HG03108 (cell line): ENCODE data around the gene PLXNB3.

Source experiments
- ATAC-seq: cut with Tn5 transposase; IDR thresholded peaks from one replicate; pipeline ENCODE4 v1.9.1; 2021; ENCODE audit warnings: moderate library complexity; ENCODE audit not compliant: unreplicated experiment

The PLXNB3 gene

DNA sequence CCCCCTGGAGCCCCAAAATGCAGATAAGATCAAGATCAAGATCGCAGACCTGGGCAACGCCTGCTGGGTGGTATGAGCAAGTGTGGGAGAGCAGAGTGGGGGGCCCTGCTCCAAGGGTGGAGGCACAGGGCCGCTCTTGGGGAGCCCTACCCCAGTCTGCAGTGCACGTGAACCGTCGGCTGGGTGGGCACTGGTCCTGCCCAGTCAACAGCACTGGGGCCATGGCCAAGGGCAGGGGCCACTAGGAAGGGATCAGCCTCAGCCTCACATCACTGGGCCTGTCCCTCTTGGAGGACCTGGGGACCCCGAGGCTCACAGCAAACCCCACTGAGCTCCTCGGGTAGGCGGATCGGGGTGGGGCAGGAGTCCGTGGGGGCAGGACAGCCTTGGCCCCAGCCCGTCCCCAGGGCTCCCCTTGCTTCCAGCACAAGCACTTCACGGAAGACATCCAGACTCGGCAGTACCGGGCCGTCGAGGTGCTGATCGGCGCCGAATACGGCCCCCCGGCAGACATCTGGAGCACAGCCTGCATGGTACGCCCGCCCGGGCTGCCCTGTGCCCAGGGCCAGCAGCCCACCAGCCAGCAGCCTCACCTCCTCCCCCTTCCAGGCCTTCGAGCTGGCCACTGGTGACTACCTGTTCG is 20.4 kb downstream of the PLXNB3 start:
- no peak for ATAC-seq

GRCh38 chrX:153786669-153787068 is 22.6 kb downstream of the PLXNB3 start:
- ATAC-seq = no peak

DNA sequence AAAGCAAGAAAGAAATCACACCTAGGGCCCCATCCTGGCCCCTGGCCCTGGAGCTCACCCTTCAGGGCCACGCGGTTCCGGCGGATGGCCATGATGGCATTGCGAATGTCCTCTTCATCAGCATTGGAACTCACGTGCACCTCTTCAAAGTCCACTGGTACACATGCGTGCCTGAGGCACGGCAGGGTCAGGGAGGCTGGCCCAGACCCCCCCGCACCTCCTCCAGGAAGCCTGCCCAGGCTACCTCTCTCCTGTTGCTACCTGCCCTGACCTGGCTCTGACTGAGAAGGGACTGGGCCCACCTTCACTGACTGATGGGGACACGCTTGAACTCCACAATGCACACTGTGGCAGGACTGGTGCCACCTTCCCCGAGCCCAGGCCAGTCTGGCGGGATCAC is 25.6 kb downstream of the PLXNB3 start:
- ATAC-seq = no peak

GRCh38 chrX:153791104-153791852 is 27.2 kb downstream of the PLXNB3 start:
- no peak for ATAC-seq

GRCh38 chrX:153792368-153792767 is 28.3 kb downstream of the PLXNB3 start:
- no peak for ATAC-seq

DNA sequence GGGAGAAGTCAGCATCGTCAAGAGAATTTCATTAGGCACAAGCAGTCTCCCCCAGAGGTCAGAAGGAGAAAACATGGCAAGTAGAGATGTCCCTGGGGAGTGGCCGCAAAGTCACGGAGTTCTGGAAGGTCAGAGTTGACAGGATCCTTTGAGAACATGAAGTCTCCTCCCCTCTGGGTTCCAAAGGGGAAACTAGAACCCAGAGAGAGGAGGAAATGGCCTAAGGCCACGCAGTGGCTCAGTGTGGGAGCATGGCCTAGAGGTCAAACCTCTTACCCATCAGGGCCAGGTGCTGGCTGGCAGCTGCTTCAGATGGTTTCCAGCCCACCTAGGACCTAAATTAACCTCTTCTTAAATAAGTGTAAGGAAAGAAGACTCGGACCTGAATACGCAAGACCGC is 29.2 kb downstream of the PLXNB3 start:
- ATAC-seq = no peak

DNA sequence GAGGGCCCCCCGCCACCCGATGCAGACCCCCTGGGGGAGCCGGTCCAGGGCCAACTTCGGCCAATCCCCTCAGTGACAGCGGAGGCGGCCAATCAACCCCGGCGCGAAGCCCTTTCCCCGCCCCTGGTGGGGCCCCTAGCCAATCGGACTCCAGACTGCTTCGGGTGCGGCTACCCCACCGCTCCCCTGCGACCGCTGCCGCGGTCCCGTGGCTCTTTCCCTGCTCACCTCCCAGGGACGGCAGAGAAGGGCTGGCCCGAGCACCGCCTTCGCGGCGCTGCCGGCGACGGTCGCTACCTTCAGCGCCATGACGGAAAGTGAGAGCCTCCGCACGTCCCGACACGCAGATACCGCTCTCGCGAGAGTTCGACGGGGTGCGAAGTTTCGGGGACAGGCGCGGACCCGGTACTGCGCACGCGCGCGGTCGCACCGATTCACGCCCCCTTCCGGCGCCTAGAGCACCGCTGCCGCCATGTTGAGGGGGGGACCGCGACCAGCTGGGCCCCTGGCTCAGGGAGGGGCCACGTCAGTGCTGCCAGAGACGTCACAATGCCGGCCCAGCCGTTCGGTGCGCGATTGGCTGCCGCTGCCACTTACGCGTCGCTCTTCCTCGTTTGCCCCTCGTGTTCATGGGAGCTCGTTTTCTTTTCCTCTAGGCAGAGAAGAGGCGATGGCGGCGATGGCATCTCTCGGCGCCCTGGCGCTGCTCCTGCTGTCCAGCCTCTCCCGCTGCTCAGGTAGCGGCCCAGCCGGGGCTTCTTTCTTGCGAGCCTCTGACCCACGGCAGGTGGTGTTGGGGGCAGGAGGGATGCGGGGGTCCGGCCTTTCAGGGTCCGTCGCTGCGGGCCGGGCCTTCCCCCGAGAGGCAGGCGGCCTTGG is 30.2 kb downstream of the PLXNB3 start, which contains the start of the genes IDH3G and SSR4:
Gene IDH3G, minus strand, starts transcription at position 358 of the 879 bp plus-strand sequence. Its CDS starts 49 bp downstream, at position 309.
Gene SSR4, plus strand, starts transcription at position 651 of the 879 bp plus-strand sequence. Its CDS starts 20 bp downstream, at position 671.
- peak; percentile 89 for ATAC-seq

DNA sequence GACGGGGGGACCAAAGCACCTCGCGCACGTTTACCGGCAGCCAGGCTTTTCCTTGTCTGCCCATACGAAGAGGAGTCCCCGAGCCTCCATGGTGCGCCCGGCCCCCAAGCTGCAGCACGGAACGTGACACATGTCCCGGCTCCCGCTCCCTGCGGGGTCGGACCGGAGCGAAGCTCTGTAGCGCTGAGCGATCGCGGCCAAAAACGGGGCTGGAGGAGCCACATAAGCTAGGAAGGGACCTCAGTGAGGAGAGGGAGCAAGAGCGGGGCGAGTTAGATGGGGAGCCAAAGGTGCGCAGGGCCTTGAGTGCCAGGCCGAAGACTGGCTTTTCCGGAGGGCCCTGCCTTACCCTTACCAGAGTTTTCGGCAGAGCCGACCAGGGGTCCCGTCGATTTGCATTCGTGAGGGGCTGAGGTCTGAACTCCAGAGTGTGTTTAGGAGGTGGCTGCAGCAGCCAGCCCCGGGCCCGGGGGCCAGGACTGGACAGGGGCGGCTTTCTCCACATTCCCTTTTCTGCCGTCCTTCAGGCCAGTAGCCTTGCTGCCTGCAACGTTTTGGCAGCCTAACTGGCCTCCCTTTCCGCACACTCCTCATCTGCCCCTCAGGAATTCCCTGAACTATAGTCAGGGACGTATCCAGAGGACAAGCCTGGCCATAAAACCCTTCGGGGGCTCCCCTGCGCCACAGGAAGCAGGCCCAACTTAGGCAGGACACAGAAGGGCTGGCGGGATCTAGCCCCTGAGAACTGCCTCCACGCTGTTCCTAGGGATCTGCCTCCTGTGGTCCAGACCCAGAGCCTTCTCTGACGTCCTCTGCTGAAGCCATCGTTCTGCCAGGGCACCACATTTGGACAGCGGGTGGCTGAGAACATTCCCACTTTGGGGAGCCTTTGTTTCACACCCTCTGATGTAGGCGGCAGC is 31.1 kb downstream of the PLXNB3 start:
- ATAC-seq = no peak

DNA sequence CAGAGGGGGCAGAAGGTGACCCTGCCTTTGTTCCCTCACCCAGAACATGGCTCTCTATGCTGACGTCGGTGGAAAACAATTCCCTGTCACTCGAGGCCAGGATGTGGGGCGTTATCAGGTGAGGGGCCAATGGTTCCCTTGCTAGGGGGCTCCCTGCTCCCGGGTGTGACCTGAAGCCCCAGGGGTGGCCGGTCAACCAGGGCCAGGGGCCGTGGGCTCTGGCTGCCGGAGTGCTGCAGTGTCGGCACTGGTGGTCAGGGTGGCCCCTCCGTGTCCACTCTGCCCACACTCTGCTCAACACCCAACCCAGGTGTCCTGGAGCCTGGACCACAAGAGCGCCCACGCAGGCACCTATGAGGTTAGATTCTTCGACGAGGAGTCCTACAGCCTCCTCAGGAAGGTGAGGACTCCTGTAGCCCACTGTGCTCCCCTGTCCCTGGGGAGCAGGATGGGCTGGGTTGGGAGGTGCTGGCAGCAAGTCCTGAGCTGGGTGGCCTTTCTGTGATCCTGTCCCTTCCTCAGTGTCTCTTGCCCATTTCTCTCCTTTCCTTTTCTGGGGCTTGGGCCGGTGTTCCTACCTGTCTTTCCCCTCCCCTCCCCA is 33.5 kb downstream of the PLXNB3 start:
- no peak for ATAC-seq

GRCh38 chrX:153799326-153799725 is 35.3 kb downstream of the PLXNB3 start:
- ATAC-seq = no peak

DNA sequence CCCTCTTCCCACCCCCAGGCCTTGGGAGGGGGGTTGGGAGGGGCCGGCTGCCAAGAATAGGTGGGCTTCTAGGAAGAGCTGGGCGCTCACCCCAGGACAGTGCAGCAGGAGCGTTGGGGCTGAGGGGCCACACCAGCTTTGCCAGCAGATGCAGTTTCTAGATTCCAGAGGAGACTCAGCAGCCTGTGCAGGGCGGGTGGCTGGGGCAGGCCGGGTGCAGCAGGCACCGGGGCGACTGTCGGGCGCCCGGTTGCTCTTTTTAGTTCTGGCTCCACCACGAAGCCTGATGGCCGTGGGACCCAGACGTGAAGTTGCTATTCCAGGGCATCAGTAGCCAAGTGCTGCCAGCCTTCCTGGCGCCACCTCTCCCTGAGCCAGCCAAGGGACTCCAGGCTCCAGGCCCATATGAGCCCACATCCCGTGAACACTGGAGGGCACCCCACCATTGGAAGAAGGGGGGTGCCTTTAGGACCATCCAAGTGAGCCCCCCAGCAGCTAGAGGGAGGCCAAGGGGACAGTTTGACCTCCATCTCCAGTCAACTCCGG is 36.2 kb downstream of the PLXNB3 start:
- no peak for ATAC-seq

GRCh38 chrX:153800746-153801145 is 36.7 kb downstream of the PLXNB3 start:
- ATAC-seq = no peak

DNA sequence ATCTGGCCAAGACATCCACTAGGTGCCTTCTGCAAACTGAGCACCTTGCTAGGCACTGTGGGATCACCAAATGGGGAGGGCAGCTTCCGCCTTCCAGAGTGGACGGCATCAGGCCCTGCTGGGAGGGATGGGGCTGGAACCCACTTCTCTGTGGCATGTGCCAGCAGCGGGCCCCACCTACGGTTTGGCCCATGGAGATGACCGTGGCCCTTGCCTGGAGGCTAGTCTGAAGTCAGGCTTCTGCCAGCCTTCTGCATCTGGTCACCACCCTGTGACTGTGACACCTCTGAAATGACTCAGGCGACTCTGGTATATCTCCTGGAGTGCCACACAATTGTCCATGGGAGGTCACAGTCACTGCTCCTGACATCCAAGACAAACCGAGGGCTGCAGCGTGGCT is 37.6 kb downstream of the PLXNB3 start:
- no peak for ATAC-seq

GRCh38 chrX:153802513-153803045 is 38.5 kb downstream of the PLXNB3 start:
- ATAC-seq = no peak

GRCh38 chrX:153803211-153804099 is 39.4 kb downstream of the PLXNB3 start:
- no peak for ATAC-seq

GRCh38 chrX:153804100-153804595 is 40.1 kb downstream of the PLXNB3 start:
- ATAC-seq = no peak

- no peak for ATAC-seq
Measured at GRCh38 chrX:153804621-153805020, 40.6 kb downstream of the PLXNB3 start.

DNA sequence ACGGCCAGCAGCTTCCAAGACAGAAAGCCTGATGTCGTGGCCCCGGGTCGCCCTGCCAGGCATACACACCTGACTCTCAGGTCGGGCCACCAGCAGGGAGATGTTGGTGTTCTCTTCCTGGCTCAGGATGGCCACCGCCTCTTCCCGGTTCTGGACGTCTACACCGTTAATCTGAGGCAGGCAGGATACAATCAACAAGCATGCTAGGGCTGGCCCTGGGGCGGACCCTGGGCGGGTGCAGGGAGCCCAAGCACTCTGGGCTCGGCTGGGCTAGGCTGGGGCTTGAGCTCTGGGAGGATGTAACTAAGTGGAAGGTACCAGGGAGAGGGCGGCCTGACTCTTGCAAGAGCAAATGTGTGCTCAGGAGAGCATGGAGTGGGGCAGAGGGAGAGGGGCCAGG is 41.4 kb downstream of the PLXNB3 start:
- no peak for ATAC-seq
